Astrocyte (in vitro differentiated cells and primary cell): Measurements from ENCODE around the gene CPPED1.

Experiments
- CTCF ChIP-seq: IDR thresholded peaks from 2 replicates; pipeline ENCODE4 v1.5.1; 2011; ENCODE audit warnings: low read depth, mild to moderate bottlenecking, inconsistent platforms, low read length, moderate library complexity; ENCODE audit not compliant: insufficient read depth
- EZH2 ChIP-seq: IDR thresholded peaks from 2 replicates; pipeline ENCODE4 v1.6.1; 2012; ENCODE audit warnings: mild to moderate bottlenecking, low read length, inconsistent platforms; ENCODE audit not compliant: insufficient read depth

DNA sequence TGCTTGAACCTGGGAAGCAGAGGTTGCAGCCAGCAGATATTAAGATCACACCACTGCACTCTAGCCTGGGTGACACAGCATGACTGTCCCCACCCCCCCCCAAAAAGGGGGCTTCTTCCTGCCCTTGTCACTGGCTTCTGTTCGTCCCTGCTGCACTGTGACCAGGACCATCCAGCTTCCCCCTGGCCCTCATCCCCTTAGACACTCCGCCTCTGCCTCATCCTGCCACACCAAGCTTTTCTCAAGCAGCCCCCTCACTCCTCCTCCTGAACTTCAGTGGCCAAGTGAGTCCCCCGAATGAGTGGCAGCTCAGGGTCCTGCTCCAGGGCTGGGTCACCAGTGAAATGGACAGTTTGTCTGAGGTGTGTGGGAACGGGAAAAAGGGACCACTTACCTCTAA is 177.3 kb downstream of the CPPED1 start:
- no peak for TF ChIP-seq CTCF
- TF ChIP-seq EZH2, result no peak
